ENCODE results near the gene RIMBP2.

DNA sequence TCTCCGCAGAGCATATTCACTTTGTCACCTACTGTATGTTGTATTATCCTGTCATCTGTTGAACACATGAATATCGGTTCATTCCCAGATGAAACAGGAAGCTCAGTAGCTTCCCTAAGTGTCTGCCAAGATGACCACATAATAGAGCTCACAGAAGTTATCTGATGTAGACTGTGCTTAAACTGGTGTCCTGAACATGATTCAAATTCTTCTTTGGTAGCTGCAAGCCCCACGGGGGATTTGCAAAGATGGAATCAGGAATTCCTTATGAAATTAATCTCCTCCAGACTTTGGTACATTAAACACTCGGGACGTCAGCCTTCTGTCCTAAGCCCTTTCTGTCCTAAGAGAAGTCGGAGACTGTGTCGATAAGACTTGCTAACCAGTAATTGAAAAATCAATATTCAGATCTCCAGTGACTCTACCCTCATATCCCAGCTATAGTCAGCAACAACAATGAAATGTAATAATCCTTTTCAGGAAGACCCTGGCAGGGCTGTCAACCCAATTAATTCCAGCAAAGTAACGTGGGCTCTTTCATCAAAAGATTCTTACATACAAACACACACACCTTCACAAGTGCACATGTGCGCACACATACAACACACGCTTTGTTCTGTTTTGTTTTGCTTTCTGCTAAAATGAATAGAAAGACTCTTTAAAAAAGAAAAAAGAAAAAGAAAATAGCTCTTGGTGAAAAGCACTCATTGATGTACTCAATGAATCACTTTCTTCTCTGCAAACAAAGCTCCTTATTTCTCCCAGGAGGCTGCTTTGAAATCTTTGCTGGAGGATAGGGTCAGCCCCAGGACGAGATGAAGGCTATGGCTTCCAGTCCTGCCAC, 127.2 kb downstream of the RIMBP2 start:
- TF ChIP-seq CTCF (conservative IDR thresholded peaks at IDR 0.05 in 1 of 2, IDR thresholded peaks at IDR 0.05 in 1 of 2; ENCODE audit: extremely low read depth in 1 of 2, insufficient read depth in 1 of 2, low read depth in 1 of 2, low read length in 2 of 2) (no peak), EZH2 (IDR thresholded peaks at IDR 0.05; ENCODE audit: borderline replicate concordance, low read length) (no peak)
